Measurements from ENCODE around the gene CNTN4.

CNTN4 gene

DNA sequence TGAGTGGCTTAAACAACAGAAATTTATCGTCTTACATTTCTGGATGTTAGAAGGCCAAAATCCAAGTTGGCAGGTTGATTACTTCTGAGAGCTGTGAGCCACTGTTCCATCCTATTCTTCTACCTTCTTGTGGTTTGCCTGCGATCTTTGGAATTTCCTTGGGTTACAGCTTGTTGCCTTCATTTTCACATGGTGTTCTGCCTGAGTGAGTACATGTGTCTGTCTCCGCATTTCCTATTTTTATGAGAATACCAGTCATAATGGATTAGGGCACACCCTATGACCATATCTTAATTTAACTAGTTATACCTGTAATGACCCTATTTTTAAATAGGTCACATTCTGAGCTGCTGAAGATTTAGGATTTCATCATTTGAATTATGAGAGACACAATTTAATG, 294.3 kb downstream of the CNTN4 start:
- no peak for DNase-seq (ENCODE audit: low read depth, low spot score)

DNA sequence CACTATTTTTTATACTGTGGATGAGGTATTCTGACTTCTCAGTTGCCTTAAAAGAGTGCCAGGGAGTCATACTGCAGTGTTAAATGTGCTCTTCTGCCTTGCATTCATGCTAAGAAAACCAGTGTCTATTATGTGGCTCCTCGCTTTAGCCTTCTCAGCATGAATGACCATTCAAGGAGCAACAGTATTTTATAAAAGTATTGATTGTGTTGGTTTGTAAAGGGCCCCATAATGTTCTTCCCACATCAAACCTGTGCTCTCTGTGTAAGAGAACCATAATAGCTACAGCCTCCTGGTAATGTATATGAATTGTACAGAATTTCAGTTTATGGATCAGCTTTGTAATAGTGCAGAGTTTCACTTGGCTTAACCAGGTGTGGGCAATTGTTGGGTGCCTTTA, 316.4 kb downstream of the CNTN4 start:
- DNase-seq (ENCODE audit: low read depth, low spot score) = no peak

DNA sequence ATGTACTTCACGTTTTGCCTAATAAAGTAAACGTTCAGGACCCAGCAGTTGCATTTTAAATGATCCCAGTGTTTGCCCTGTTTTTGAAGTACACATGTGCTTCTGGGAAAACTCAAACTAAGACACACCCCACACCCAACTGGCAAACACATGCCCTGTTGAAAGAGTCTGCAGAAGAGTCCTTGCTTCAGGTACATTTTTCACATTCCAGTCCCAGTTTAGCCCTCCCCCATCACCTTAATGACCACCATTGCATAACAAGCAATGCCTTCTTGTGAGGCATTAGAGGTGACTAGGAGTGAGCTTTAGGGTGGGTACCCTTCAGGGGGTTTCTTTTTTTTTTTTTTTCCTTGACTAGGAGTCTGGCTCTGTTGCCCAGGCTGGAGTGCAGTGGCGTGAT, 322.3 kb downstream of the CNTN4 start:
- no peak for DNase-seq (ENCODE audit: low read depth, low spot score)

DNA sequence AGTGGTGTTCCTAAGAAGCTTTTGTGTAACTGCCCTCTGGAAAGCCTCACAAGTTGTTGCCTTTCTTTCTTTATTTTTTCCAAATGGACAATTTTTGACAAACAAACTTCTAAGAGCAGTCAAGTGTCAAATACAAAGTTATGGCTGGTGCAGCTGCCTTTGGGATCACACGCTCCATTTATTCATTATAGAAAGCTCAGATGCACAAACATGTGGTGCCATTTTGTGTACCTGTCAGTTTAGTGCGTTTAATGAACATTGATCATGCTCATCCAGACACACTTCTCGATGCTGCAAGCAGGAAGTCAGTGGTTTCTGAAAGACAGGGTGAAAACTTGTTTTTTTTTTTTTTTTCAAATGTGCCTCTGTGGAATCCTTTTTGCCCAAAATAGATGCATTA, 324.5 kb downstream of the CNTN4 start:
- DNase-seq (ENCODE audit: low read depth, low spot score) = no peak

DNA sequence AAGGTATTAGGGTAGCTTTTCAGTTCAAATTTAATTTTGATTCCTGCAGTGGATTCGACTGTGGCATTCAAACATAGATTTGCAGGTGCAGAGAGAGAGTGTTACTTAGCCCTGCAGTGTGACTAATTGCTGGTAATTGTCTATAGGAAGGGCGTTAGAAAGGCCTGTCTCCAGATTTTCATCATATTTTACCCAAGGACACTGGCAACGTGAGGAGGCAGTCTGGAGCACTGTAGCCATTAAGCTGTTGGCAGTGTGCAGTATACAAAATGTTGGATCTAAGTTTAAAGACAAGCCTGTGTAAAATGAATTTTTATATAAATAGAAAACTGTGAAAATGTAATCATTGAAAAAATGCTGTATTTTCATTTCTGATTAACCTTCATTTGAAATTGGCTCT, 342.9 kb downstream of the CNTN4 start:
- no peak for DNase-seq (ENCODE audit: low read depth, low spot score)

DNA sequence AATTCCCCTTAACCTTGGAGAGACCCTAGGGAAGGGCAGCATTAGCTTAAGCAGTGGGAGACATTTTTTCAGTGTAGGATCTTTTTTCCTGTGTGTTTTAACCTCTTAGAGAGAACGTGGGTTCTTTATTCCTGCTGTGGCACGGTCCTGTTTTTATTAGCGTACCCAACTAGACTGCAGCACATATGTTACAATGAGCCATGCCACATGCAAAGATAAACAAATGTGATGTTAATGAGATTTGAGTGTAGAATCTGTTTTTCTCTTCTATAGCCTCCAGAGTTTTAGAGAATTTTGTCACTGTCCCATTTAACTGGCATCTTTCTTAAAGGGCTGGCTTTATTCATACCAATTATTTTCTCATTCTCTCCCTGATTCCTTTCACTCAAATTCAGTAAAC, 347.5 kb downstream of the CNTN4 start:
- DNase-seq (ENCODE audit: low read depth, low spot score) = no peak

DNA sequence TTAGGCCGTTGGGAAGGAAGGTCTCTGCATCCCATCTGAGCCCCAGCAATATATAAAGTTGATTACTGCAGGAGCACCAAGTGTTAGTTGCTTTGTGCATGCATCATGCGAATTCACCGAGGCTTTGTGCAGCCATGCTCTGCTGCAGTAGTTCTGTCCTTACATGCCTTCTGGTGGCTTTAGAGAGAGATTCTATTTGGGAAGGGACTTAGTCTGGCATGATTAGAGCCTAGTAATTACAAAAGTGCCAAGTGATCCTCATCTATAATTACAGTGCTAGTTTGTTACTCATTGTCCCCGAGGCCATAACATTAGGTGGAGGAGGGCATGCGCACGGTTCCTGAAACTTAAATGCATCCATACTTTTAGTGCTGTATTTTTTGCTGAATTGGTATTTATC, 353.6 kb downstream of the CNTN4 start:
- no peak for DNase-seq (ENCODE audit: low read depth, low spot score)

DNA sequence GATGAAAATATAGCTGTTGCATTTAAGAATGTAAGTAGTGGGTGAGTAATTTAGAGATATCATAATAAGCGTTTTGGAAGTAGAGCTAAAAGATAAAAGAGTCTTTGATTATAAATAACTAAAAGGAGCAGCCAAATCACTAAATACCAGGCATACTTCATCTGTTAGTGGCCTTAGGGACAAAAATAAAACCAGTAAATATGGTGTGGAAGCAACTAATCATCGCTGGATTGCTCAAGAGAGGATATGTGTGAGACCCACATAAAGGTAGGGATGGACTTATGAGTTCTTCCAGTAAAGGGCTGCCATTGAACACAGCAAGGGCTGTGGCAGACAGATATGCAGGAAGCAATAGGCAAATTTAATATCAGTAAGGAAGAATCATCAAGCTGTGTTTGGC, 356.2 kb downstream of the CNTN4 start:
- DNase-seq (ENCODE audit: low read depth, low spot score) = no peak

DNA sequence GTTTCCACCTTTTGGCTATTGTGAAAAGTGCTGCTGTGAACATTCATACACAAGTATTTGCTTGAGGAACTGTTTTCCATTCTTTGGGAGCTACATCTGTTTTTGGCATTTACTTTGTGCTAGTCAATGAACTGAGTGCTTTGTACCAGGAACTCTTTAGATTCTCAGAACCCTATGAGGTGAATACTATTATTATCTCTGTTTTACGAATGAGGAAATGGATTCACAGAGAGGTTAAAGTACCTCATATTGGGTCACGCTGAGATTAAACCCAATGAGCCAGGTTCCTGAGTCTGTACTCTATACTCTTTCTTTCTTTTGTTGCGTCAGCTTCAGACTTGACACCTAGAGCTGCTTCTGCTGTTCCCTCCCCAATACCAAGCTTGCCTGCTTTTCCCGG, 358.1 kb downstream of the CNTN4 start:
- DNase-seq (ENCODE audit: low read depth, low spot score) = no peak

DNA sequence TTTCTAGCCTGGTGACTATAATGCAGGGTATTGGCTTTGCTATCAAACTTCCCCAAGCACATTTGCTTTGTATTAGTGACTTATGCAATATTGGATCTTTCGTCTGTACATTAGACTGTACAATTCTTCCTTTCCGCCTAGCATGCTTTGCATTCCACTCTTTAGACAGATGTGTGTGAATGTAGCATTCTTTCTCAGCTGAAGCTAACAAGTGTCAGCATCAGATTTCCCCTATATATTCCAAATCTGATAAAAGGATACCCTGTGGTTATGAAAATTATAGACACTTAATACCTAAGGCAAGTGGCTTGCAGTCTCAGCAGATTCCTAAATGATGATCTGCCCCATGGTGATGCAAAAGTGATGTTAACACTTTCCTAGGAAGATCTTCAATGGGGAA, 360.1 kb downstream of the CNTN4 start:
- no peak for DNase-seq (ENCODE audit: low read depth, low spot score)

DNA sequence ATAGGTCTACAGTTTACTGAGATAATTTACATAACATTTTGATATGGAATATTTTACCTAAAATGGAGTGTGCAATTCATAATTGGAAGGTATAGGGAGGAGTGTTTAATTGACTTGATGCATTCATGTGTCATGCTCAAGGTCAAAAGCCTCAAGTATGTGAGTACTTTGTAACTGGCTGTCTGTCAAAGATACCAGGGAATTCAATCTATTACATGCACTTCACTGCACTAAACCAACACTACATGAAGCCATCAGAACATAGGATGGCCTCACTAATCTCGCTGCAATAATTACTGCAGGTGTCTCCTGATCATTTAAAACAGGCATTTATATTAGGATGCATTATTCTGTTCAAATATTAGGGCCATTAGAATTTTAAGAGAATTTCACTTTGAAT, 367.2 kb downstream of the CNTN4 start:
- no peak for DNase-seq (ENCODE audit: low read depth, low spot score)

DNA sequence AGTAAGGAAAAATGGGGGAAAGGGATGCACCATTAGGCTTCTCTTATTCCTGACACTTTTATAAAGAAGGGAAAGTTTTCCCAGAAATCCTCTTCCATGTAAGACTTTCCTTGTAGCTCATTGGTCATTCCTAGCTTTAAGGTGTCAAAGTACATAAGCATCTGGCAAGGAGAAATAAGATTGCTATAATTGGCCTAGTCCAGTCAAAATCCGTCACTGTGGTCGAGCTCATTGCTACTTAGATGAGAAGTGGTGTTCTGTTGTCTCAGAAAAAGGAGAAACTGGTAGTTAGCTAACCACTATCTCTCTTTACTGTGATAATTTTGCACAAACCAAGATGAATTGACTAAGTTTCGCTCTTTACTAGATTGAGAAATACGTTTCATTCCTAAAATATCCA, 370.1 kb downstream of the CNTN4 start:
- DNase-seq (ENCODE audit: low read depth, low spot score) = no peak

DNA sequence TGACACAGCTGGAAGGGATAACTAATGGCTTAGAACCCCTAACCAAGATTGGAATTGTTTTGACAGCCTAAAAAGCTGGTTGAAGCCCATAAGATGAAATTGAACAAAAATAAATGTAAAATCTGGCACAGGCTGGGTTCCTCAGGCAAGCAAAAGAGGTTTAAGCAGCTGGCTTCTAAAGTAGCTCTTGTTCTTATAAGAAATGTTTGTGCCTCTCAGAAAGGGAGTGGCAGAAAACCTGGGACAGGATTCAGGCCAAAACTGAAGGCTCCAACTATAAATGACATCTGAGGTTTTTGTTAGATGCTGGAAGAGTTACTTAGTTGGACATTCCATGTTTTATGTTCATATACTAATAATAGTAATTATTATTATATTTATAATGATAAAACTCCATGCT, 378.3 kb downstream of the CNTN4 start:
- no peak for DNase-seq (ENCODE audit: low read depth, low spot score)

DNA sequence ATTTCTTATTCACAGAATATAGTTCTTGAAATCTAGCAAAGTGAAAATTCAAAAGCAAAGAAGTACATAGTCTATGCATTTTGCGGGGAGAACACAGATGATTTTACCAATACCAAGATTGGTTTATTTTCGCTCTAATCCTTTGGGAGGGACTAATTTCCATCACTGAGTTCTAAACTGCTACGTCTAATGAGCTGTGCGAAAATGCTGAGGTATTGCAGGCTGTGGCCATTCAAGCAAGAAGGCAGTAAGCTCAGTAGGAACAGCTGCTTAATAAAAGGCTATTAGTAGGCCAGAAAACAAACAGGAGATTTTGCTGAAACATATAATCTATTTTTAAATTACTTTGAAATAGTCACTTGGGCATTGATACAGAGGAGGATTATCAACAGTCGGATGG, 379.0 kb downstream of the CNTN4 start:
- no peak for DNase-seq (ENCODE audit: low read depth, low spot score)

DNA sequence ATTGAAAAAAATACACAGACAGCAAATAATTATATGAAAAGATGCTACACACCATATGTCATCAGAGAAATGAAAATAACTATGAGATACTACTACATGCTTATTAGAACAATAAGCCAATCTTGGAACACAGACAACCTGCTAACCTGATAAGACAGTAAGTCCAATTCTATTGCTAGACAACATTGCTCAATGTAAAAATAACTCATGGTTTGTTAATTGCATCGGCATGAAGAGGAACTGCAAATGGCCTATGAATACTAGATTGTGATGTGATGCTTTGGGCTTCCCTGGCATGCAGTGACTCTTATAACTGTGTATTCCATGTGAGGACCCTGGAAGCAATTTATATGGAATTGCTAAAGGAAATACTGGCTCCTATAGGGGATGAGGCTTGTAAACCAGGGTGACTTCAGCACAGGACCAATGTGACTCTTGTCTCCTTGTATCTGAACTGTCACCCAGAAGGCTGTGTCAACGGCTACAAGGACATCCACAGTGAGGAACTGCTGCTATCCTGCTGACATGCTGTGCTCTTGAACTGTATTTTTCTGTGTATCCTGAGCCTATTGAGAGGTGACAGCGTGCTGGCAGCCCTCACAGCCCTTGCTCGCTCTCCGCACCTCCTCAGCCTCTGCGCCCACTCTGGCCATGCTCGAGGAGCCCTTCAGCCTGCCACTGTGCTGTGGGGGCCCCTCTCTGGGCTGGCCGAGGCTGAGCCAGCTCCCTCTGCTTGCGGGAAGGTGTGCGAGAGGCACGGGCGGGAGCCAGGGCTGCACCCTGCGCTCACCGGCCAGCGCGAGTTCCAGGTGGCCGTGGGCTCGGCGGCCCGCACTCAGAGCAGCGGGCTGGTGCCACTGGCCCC, 385.7 kb downstream of the CNTN4 start:
- DNase-seq (ENCODE audit: low read depth, low spot score) = no peak

DNA sequence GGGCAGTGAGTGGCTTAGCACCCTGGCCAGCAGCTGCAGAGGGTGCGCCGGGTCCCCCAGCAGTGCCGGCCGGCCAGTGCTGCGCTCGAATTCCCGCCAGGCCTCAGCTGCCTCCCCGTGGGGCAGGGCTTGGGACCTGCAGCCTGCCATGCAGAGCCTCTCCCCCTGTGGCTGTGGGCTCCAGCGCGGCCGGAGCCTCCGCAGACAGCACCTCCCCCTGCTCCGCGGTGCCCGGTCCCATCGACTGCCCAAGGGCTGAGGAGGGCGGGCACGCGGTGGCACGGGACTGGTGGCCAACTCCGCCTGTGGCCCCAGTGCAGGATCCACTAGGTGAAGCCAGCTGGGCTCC, 386.3 kb downstream of the CNTN4 start:
- DNase-seq (ENCODE audit: low read depth, low spot score) = no peak

DNA sequence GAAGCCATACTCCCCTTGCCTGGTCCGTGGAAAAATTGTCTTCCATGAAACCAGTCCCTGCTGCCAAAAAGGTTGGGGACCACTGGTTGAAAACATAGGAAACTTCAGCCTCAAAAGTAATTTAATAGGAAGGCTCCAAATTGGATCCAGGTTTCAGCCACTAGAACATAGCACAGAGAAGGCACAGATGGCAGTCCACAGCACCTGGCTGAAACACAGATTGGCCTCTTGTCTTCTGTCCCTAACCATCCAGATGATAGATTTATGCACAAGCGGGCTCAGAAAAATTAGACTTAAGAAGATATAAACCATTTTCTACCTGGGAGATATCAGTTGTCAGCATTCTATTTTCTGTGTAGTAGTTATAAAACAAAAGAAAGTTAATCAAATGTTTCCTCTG, 397.1 kb downstream of the CNTN4 start:
- no peak for DNase-seq (ENCODE audit: low read depth, low spot score)

DNA sequence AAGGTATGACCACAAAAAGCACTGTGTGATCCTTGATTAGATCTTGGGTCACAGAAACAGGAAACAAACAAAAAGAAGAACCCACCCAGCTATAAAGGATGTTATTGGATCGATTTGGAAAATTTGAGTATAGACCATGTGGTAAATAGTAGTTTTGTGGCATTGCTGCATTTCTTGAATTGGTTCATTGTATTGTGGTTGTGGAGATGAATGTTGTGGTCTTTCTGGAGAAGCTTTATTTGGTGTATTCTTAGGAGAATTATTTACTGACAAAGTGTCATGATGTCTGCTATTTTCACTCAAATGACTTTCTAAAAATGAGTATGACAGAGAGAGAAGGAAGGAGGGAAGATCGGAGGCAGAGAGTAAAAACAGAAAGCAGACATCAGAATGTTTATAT, 406.2 kb downstream of the CNTN4 start:
- DNase-seq (ENCODE audit: low read depth, low spot score) = no peak

DNA sequence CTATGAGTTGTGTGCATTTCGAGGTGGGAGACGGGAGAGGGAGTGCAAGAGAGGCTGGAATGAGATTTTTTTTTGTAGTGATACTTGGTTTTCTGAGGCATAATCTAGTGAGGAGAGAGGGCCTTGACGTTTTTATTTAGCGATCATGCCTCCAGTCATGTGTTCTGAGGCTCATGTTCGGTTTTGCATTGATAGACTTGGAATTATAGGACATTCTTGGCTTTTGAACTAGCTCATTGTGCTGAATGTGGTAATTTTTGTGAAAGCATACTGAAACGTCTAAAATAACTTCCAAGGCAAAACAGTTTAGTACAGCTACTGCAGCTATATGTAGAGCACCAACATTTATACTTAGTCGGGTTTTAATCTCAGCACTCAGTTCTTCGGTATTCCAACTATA, 408.1 kb downstream of the CNTN4 start:
- no peak for DNase-seq (ENCODE audit: low read depth, low spot score)

DNA sequence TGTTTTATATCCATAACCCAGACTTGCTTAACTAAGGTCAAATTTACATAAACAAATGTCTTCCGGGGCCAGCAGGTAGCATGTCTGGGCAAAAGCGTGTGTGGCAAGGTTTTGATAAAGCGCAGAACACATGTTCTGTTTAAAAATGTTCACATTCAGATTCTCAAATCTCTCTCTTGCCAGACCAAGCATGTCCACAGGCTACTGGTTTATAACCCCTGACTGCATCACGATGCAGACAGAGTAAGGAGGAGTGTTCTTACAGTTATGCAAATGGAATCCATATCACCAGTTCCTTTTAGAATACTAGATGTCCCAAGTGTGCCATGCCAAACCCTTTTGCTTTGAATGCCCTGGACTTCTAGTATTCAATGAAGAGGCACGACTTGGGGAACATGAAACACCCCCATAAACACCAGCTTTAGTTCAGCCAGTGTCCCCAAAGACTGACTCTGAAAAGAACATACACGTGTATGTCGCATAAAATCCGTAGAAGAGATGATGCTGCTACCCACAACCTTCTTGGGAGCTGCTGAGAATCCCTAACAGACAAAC, 412.0 kb downstream of the CNTN4 start:
- no peak for DNase-seq (ENCODE audit: low read depth, low spot score)

DNA sequence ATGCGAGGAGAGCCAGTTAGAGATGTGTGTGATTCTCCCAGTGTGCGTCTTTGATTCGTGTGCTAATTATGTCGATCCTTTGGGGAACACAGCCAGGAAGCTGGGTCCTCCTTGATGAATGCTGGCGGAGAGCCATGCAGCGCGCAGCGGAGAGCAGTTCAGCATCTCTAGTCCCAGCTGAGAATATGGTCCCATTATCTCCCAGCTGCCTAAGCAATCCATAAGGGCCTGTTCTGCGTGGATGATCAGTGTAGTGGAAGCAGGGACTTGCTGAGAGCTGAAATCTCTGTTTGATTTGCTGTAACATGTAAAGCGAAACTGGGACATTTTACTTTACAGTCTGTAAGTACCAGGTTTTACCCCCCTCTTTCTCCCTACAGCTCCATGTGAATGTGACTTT, 412.7 kb downstream of the CNTN4 start:
- no peak for DNase-seq (ENCODE audit: low read depth, low spot score)

DNA sequence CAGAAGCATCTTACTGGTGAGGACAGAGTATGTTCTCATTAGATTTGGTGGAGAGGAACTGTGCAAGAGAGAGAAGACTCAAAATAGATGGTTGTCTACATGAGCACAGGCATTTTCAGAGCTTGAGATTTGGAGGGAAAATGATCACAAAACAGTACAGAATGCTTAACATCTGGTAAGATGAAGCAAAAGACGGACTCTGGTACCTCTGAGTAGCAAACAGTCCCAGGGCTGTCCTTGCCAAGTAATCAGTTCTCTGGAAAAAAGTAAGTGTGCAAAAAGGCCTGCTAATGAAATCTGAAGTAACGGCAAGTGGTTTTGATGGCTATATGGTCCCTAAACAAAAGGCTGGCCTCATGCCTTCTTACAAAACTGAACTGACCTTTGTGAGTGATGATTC, 414.2 kb downstream of the CNTN4 start:
- no peak for DNase-seq (ENCODE audit: low read depth, low spot score)

DNA sequence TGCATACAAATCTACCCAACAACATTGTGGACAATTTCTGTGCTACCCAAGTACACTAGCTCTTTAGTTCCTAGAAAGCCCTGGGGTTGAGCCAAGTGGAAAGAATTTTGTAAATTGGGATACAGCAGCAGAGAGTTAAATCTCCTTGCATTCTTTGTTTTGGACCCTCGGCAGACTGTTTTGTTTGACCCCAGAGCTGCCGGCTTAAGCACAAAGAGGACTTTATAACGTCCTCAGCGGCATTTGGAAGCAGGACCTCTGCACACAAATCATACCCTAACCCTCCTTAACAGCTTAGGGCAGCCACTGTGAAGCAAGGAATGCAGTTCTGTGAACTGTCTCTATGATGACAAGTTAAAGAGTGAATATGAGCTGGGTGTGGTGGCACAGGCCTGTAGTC, 415.3 kb downstream of the CNTN4 start:
- no peak for DNase-seq (ENCODE audit: low read depth, low spot score)
